PC-9 (cell line): ENCODE measurements around the gene RFTN1. TPM values are rescaled to one million over a fixed set of nuclear protein-coding genes. Genes with fewer than 3 reads are reported as not detected.

Experiments
- BruUV-seq: library from RNA; stranded (reverse); fragments of 400-500 nt; replicated peaks from 2 replicates; lab custom pipeline; 2021; lab: Mats Ljungman, UMichigan
- CTCF ChIA-PET: fragments of 300-600 bp; sonication (Branson Sonifier 250); formaldehyde crosslinking; loops from one replicate; lab custom pipeline; 2022; ENCODE audit warnings: antibody characterized with exemption; lab: Charles Lee
- POLR2A ChIA-PET: fragments of 300-600 bp; sonication (Branson Sonifier 250); formaldehyde crosslinking; loops from one replicate; lab custom pipeline; 2022; ENCODE audit warnings: antibody characterized with exemption; ENCODE audit not compliant: unreplicated experiment; lab: Charles Lee
- DNase-seq, 2 experiments: peaks; one replicate each; pipeline versions ENCODE4 v3.0.0 to v3.0.0-alpha.2; 2015 to 2022; ENCODE audit warnings: mixed read lengths in 1 of 2
- H2AFZ ChIP-seq: fragments of 200-600 bp; sonication (generic); 2 replicates; pipeline ENCODE4 v1.8.1; 2017; ENCODE audit warnings: antibody characterized with exemption
- H3F3A ChIP-seq: fragments of 200-600 bp; sonication (generic); 2 replicates; pipeline ENCODE4 v1.8.1; 2017; ENCODE audit warnings: antibody characterized with exemption, mild to moderate bottlenecking, low read depth; ENCODE audit not compliant: insufficient read depth
- H3K27ac ChIP-seq: fragments of 200-600 bp; sonication (generic); 2 replicates; pipeline ENCODE4 v1.6.1; 2016; ENCODE audit warnings: mixed run types
- H3K27me3 ChIP-seq: fragments of 200-600 bp; sonication (generic); 2 replicates; pipeline ENCODE4 v1.6.1; 2016; ENCODE audit warnings: low read depth, mixed run types; ENCODE audit not compliant: insufficient read depth
- H3K36me3 ChIP-seq: fragments of 200-600 bp; sonication (generic); 2 replicates; pipeline ENCODE4 v1.6.1; 2016; ENCODE audit warnings: low read depth, mixed run types
- H3K4me1 ChIP-seq: fragments of 200-600 bp; sonication (generic); replicated peaks from 2 replicates; pipeline ENCODE4 v1.6.1; 2016; ENCODE audit warnings: mixed run types; ENCODE audit not compliant: insufficient read depth
- H3K4me2 ChIP-seq: fragments of 200-600 bp; sonication (generic); 2 replicates; pipeline ENCODE4 v1.6.1; 2017; ENCODE audit warnings: mixed run types
- H3K4me3 ChIP-seq: fragments of 200-600 bp; sonication (generic); 2 replicates; pipeline ENCODE4 v1.6.1; 2016; ENCODE audit warnings: mixed run types
- H3K79me2 ChIP-seq: fragments of 200-600 bp; sonication (generic); 2 replicates; pipeline ENCODE4 v1.6.1; 2017; ENCODE audit warnings: low read depth, mixed run types
- H3K9me2 ChIP-seq: fragments of 200-600 bp; sonication (generic); 2 replicates; pipeline ENCODE4 v1.8.1; 2017; ENCODE audit warnings: mild to moderate bottlenecking; ENCODE audit not compliant: insufficient read depth
- H3K9me3 ChIP-seq: fragments of 200-600 bp; sonication (generic); 2 replicates; pipeline ENCODE4 v1.8.1; 2016; ENCODE audit warnings: low read depth; ENCODE audit not compliant: insufficient read depth
- H4K20me1 ChIP-seq: fragments of 200-600 bp; sonication (generic); 2 replicates; pipeline ENCODE4 v1.8.1; 2017; ENCODE audit not compliant: insufficient read depth
- CTCF ChIP-seq: fragments of 200-600 bp; sonication (generic); conservative IDR thresholded peaks from 2 replicates; pipeline ENCODE4 v1.6.1; 2017; ENCODE audit warnings: mixed run types, antibody characterized with exemption, mild to moderate bottlenecking, moderate library complexity
- EZH2 ChIP-seq: fragments of 200-600 bp; sonication (generic); IDR thresholded peaks from 2 replicates; pipeline ENCODE4 v1.8.0; 2017; ENCODE audit warnings: antibody characterized with exemption, low read depth
- intact Hi-C: fragments of 100-400 bp; cut with micrococcal nuclease; formaldehyde crosslinking; loops from one replicate; pipeline ENCODE4 v1.10.0; 2022; ENCODE audit not compliant: unreplicated experiment
- total RNA-seq: library from RNA; stranded (reverse); gene quantifications from 2 replicates; pipeline ENCODE4 v1.2.3, GENCODE V29; 2021

Gene RFTN1
- total RNA-seq, 1 experiment from 2014 or later = 0.41 TPM

GRCh38 chr3:16277471-16277870, 236.0 kb downstream of the RFTN1 start:
- no peaks in the 10 kb centered on the region for H3F3A ChIP-seq
- BruUV-seq = no TSS peak
- H3K4me1 ChIP-seq = no peaks in the 10 kb centered on the region
- peaks cover 3% of the 10 kb centered on the region for H3K36me3 ChIP-seq
- no peak overlapping the region for H3K4me2 ChIP-seq
- no peak overlapping the region for H3K27ac ChIP-seq
- H4K20me1 ChIP-seq = peaks cover 5% of the 10 kb centered on the region; the same call in 1 of the 2 replicates
- intact Hi-C loops = no loop called here
- H2AFZ ChIP-seq = no peak overlapping the region
- no peaks in the 10 kb centered on the region for H3K79me2 ChIP-seq
- no peaks in the 10 kb centered on the region for H3K27me3 ChIP-seq
- ChIA-PET CTCF (no interaction called here), POLR2A (no interaction called here)
- no peak for DNase-seq
- TF ChIP-seq EZH2 (no peak), CTCF (no peak)
- H3K9me2 ChIP-seq = no peaks in the 10 kb centered on the region
- no peak overlapping the region for H3K4me3 ChIP-seq
- no peaks in the 10 kb centered on the region for H3K9me3 ChIP-seq

- ChIA-PET POLR2A (no interaction called here), CTCF (no interaction called here)
- Histone ChIP-seq H2AFZ (no peak overlapping the region), H3K79me2 (0 out of 2 replicates have a peak, but pooled peaks cover 3% of the 10 kb centered on the region), H3K4me3 (no peak overlapping the region), H3K4me1 (no peaks in the 10 kb centered on the region), H3K4me2 (no peak overlapping the region), H3K27me3 (no peaks in the 10 kb centered on the region), H3K9me3 (no peaks in the 10 kb centered on the region), H3F3A (no peaks in the 10 kb centered on the region), H3K36me3 (peaks cover 17% of the 10 kb centered on the region), H4K20me1 (no peaks in the 10 kb centered on the region; the same call in 1 of the 2 replicates), H3K9me2 (no peaks in the 10 kb centered on the region), H3K27ac (no peak overlapping the region)
- no peak for DNase-seq
- intact Hi-C loops = no loop called here
- no TSS peak for BruUV-seq
- TF ChIP-seq CTCF (no peak), EZH2 (no peak)
Observed at GRCh38 chr3:16273867-16274266, 239.6 kb downstream of the RFTN1 start.

GRCh38 chr3:16272588-16272987, 240.9 kb downstream of the RFTN1 start:
- ChIA-PET POLR2A (no interaction called here), CTCF (interaction anchor here (0.6 to 0.7 kb wide), 2 partner anchors 18 to 1065 kb away, joined by 3 to 6 read pairs; no protein-coding TSS in a partner anchor)
- no peak for DNase-seq
- Histone ChIP-seq H3K4me3 (no peak overlapping the region), H3K4me2 (no peak overlapping the region), H3F3A (no peaks in the 10 kb centered on the region), H3K36me3 (peaks cover 17% of the 10 kb centered on the region), H4K20me1 (no peaks in the 10 kb centered on the region; the same call in none of the 2 replicates), H2AFZ (no peak overlapping the region), H3K4me1 (peaks cover 4% of the 10 kb centered on the region; the same call in 1 of the 2 replicates), H3K9me2 (no peaks in the 10 kb centered on the region), H3K27me3 (no peaks in the 10 kb centered on the region), H3K9me3 (no peaks in the 10 kb centered on the region), H3K27ac (no peak overlapping the region), H3K79me2 (peaks cover 12% of the 10 kb centered on the region)
- no TSS peak for BruUV-seq
- no peak for TF ChIP-seq CTCF
- TF ChIP-seq EZH2 = no peak
- intact Hi-C loops = no loop called here
